ENCODE results near the gene YIPF5.

DNA sequence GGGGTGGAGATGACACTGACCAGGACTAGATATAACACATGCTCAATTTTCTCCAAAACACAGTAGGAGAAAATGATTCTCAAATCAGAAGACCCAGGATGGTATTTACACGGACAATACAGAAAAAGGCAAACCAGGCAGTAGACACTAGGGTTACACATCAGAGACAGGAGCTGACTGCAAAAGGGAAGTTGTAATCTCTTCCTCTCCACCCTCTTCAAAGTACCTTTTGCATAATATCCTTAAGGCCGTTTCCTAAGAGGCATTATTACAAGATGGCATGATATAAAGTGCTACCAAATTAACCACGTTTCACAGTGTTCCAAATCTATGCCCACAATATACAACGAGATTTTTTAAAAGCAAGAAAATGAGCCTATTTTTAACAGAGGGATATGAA lies 39.2 kb downstream of the YIPF5 start:
- TF ChIP-seq, protein P1, sequence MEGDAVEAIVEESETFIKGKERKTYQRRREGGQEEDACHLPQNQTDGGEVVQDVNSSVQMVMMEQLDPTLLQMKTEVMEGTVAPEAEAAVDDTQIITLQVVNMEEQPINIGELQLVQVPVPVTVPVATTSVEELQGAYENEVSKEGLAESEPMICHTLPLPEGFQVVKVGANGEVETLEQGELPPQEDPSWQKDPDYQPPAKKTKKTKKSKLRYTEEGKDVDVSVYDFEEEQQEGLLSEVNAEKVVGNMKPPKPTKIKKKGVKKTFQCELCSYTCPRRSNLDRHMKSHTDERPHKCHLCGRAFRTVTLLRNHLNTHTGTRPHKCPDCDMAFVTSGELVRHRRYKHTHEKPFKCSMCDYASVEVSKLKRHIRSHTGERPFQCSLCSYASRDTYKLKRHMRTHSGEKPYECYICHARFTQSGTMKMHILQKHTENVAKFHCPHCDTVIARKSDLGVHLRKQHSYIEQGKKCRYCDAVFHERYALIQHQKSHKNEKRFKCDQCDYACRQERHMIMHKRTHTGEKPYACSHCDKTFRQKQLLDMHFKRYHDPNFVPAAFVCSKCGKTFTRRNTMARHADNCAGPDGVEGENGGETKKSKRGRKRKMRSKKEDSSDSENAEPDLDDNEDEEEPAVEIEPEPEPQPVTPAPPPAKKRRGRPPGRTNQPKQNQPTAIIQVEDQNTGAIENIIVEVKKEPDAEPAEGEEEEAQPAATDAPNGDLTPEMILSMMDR (IDR thresholded peaks at IDR 0.05 in 2 of 3, conservative IDR thresholded peaks at IDR 0.05 in 1 of 3; ENCODE audit: borderline replicate concordance in 1 of 3, insufficient read depth in 1 of 3, low read depth in 2 of 3, low read length in 2 of 3) = no peak
- no peak for TF ChIP-seq POLR2AphosphoS5 (IDR thresholded peaks at IDR 0.05; ENCODE audit: low read depth, low read length)
- no peak for TF ChIP-seq EZH2phosphoT487 (IDR thresholded peaks at IDR 0.05; ENCODE audit: borderline replicate concordance)
- no peak for TF ChIP-seq POLR2A (IDR thresholded peaks at IDR 0.05; ENCODE audit: borderline replicate concordance, extremely low read depth, insufficient read depth, insufficient read length)
- TF ChIP-seq RAD21 (IDR thresholded peaks at IDR 0.05; ENCODE audit: low read depth) = no peak

All from HCT116 (cell line).